ENCODE data around the gene SETBP1.
"Not testable (repeated sequence)": the region's sequence is repeated elsewhere in the genome, so short reads cannot be mapped to it uniquely, and the experiment has no call there.

Gene SETBP1

DNA sequence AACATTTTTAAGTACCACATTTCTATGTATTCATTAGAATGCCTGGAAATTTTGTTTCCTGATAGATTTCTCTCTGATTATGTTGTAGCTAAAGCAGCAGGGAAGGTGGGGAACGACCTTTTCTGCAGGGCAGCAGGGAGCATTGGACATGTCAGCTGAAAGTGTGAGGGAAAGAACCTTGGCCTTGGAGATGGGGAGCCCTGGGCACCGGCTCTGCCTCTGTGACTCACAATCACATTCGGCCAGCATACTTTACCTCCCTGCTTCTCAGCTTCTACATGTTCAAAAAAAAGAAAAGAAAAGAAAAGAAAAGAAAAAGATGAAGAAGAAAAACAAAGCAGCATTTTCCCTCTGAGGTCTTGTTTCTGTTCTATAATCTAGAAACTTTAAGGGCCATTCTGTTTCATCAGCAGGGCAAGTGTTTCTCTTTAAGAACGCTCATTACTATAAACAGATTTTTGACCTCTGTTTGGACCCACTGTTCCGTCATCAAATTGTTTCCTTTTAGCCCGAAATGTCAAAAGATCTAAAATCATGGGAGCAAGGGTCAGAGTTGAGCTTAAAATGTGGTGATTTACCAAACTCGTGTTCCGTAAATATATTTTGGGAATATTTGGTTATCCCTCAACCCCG, 27.9 kb downstream of the SETBP1 start:
- no peak for DNase-seq

DNA sequence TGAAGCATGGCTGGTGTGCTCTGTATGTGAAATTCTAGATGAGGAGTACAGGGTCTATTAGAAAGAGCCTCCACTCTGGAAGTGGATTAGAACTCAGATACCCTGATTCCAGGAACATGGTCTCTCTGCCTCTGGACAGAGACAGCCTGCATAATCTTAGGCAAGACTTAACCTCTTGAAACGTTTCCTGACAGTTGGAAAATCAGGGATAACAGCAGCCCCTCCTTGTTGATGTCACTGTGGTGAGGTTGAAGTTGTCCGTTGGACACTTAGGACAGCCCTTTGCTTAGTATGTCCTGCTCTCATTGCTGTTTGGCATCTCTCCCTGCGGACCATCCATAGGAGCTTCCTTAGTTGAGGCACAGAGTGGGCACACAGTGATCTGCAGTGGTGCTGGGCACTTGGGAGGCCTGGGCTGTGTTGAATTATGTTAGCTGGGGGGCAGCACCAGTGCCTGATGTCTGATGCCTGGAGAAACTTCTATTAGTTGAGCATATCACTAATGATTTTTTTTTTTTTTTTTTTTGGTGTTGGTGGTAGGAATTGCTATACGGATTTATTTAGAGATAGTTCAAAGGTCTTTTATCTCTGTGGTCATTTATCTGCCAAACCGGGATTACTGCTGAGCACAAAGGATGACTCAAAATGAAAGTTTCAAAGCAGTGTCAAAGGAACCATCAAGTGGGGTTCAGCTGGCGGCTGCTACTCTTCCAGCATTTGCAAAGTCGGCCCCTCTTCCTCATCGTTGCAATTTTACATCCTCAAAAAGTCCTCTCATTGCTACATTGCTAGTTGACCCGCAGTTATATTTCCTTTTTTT, 28.8 kb downstream of the SETBP1 start:
- DNase-seq, result no peak

DNA sequence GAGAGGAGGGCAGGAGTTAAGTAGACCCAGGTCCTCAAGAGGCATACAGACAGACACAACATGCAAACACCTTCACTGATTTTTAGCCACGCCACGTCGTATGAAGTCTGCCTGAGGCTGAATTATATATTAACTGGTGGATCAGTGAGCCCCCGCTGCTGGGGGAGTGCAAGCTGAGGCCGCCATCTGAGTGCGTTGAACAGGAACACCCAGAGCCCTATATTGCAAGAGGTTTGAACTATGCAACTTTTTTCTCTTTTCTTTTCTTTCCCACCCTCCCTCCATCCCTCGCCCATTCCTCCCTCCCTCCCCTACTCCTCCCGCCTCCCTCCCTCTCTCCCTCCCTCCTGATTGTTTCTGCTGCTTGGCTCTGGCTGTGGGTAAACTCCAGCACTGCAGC, 30.2 kb downstream of the SETBP1 start:
- no peak for DNase-seq

- DNase-seq, result no peak
Measured at GRCh38 chr18:44712025-44712424, 31.3 kb downstream of the SETBP1 start.

DNA sequence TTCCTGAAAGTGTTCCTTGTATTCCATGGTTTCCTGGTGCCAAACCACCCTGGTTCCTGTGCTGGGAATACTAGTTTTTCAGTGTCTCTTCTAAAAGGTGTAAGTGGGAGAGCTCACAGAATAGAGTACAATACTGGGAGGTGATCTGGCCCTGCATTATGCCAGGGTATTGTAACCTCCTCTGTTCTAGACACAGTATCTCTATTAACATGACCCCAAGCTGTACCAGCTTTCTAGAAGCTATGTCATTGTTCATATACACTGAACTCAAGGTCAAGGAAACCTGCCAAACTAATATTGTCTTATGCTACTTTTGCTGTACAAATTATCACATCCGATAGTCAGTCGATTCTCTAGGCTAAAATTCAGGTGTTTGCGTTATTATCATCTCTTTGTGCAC, 32.7 kb downstream of the SETBP1 start:
- no peak for DNase-seq

GRCh38 chr18:44714376-44714775, 33.7 kb downstream of the SETBP1 start:
- DNase-seq, result no peak

DNA sequence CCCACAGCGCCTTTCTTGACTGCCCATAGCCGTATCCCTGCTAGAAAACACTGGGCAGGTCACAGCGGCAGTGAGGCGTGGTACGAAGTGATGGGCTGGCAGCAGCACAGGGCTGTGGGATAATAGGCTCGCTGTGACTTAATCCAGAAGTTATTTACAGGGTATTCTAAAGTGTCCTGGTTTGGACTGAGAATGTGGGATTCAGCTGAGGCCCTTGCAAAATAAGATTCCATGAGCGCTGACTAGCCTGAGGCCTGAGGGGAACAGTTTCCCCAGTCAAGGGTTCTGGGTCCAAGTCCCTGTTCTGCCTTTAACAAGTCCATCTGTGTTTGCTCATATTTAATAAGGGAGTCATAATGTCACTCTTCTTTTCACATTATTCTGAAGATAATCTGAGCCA, 34.6 kb downstream of the SETBP1 start:
- DNase-seq, result peak; percentile 31

DNA sequence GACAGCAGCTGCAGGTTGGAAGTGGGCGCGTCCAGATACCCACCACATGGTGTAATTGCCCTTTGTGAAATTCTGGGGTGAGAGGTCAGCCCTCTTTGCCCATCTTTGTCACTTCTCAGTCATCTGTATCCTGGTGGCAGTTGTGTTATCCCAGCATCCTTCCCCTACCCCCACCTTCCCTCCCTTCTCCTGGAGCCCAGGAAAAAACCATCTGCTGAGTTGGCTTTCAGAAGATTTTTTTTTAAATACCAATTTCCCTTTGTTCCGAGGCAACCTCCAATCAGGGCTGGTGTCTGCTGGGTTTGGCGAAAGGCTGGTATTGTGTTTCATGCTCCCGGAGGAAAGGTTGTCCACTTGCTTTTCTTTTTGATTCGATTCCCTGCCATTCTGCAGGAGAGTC, 35.2 kb downstream of the SETBP1 start:
- DNase-seq, result no peak

- no peak for DNase-seq
Measured at GRCh38 chr18:44716697-44717163, 36.0 kb downstream of the SETBP1 start.

- DNase-seq, result no peak
Measured at GRCh38 chr18:44719519-44720060, 38.9 kb downstream of the SETBP1 start.

DNA sequence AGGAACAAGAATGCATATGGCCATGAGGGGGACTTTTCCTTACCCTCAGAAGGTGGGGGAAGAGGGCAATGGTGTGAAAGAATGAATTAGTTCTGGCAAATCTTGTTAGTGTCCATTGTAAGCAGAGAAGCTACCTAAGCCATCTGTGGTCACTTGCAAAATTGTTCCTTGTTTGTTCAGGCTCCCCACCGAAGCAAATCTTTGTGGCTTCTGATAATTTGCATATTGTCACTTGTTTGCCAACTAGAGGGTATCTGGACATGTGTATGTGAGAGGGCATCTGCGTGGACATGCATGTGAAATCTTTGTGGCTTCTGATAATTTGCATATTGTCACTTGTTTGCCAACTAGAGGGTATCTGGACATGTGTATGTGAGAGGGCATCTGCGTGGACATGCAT, 41.1 kb downstream of the SETBP1 start:
- DNase-seq, result not testable (repeated sequence)

- DNase-seq, result no peak
Measured at GRCh38 chr18:44723411-44723810, 42.7 kb downstream of the SETBP1 start.

DNA sequence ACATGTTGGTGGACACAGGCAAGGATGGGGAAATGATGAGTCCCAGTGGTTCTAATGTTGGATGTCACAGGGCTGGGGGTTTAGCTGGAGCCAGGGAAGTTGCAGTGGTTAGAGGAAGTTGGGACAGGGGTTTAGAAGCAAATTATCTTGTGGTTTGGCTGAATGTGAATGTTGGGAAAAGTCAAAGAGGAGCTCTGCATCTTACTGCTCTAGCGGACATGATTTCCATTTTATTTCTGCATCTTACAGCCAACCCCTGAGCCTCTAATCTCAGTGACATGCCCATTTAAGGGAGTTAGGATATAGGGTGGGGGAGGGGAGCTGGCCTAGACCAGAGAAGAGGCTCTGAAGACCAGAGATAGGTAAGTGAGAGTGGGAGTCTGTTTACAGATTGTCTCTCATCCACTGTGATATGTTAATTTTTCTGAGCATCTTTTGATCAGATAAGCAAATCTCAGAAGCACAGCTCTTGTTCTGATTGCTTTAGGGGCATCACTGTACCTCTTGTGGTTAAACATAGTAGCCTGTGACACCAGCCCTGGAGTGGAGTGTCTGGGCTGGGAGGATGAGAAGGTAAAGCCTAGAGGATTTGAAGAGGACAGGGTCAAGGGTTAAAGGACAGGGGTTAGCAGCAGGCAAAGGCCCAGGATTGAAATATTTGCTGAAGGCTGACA, 43.6 kb downstream of the SETBP1 start:
- no peak for DNase-seq

DNA sequence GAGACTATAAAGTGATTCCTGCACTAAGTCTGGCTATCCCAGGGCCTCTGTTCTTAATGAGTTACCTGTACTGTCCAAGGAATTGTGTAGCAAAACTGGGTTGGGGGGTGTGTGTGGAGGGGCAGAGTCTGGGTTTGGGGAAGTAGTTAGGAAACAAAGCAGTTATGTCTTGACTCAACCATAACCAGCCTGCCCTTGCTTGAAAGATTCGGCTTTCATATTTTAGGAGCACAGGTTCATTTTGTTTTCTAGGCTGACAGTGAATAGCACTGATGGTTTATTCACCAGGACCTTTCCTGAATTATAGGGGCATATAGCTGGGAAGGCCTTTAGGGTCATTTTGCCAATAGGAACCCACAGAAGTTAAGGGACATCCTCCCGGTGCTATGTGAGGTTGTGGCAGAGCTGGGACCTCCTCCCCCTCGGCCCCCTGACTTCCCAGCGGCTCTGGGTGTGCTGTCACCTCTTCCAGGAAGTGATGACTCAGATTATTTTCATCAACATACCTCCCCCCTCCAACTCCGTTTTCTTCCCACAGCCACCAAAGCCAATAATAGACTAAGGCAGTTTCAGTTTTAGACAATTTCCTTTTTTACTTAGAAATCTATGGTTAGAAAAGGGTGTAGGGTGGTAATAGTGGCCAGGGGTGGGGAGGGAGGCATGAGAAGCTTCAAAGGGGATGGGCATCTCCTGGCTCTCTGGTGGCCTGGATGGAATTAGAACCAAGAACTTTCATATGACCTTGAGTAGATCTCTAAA, 44.8 kb downstream of the SETBP1 start:
- no peak for DNase-seq

- DNase-seq, result no peak
Measured at GRCh38 chr18:44726059-44726421, 45.4 kb downstream of the SETBP1 start.

- no peak for DNase-seq
Measured at GRCh38 chr18:44727291-44727690, 46.6 kb downstream of the SETBP1 start.

GRCh38 chr18:44729631-44730101, 49.0 kb downstream of the SETBP1 start:
- peak; percentile 18 for DNase-seq

GRCh38 chr18:44730803-44731529, 50.3 kb downstream of the SETBP1 start:
- DNase-seq, result no peak

DNA sequence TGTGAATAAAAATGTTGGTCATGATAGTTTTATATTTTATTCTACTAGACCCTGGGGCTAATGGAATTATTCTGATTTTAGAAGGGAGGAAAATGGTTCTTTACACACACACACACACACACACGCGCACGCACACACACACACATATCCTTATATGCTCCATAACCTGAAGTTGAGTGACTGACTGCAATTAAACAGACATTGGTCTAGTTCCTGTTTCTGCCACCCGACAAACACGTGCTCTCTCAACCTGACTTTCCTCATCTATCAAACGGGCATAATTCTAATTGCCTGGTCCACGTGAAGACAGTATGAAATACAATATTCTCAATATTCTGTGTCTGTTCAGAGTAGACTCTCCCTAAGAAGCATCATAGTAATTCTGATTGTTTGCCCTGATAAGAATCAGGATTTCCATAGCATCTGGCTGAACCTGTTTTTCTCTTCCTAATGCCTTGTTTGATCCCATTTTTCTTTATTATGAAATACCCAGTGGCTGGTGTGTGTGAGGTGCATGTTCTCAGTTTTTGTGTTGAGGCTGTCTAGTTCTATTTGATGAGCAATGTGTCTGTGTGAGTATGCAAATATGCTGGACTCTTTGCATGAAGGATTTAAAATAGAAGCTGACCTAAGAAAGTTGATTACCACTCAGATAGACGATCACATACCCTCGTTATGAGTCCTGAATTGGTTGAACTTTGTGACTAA, 51.0 kb downstream of the SETBP1 start:
- DNase-seq, result no peak

- no peak for DNase-seq
Measured at GRCh38 chr18:44732238-44732563, 51.5 kb downstream of the SETBP1 start.

DNA sequence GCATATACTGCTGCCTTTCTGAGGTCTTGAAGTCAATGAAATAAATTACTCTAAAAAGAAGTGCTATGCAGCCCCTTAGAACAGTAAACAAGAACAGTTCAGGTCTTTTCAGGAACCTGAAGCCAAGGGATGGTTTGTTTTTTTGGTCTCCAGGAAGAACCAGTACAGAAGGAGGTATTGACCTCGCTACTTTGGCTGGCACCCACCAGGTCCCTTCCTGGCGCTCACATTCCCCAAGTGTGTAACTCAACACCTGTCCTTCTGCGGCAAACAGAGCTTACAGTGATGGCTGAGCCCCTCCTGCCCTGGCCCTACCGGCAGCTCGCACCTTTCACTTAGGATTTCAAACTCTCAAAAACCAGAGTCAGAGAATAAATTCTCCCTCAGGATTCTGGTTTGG, 51.9 kb downstream of the SETBP1 start:
- no peak for DNase-seq

All from T1000 (cell line).